Ovary (tissue), 9 donors: ENCODE data around the gene ISX. TPM values are rescaled to one million over a fixed set of nuclear protein-coding genes. Genes with fewer than 3 reads are reported as not detected.

Source experiments
- DNase-seq, 5 donors: peaks; one replicate each; pipeline ENCODE4 v3.0.0-alpha.2; 2019 to 2020
- H3K27ac ChIP-seq, 2 donors: fragments of 200-600 bp; one replicate each; pipeline versions ENCODE4 v1.5.1 to v1.8.0; 2019 to 2022
- H3K27me3 ChIP-seq: fragments of 200-600 bp; one replicate; pipeline ENCODE4 v1.8.0; 2022
- H3K36me3 ChIP-seq: fragments of 200-600 bp; sonication (generic); one replicate; pipeline ENCODE4 v1.5.1; 2019
- H3K4me1 ChIP-seq: one replicate; pipeline ENCODE4 v1.8.1; 2013; ENCODE audit warnings: mild to moderate bottlenecking, moderate library complexity; ENCODE audit not compliant: insufficient read depth
- H3K4me3 ChIP-seq: fragments of 200-600 bp; sonication (generic); one replicate; pipeline ENCODE4 v1.5.1; 2017
- H3K9me3 ChIP-seq, 2 donors: fragments of 200-600 bp in 1 of 2; sonication (generic) in 1 of 2; one replicate each; pipeline versions ENCODE4 v1.5.1 to v1.8.1; 2013 to 2019; ENCODE audit warnings: mild to moderate bottlenecking in 1 of 2, moderate library complexity in 1 of 2
- CTCF ChIP-seq, 3 donors: fragments of 450-650 bp in 2 of 3; fragments of 200-600 bp in 1 of 3; IDR thresholded peaks; one replicate each; pipeline versions ENCODE4 v1.5.1 to v1.8.0; 2016 to 2022; ENCODE audit warnings: antibody characterized with exemption in 3 of 3, mild to moderate bottlenecking in 1 of 3
- EP300 ChIP-seq: sonication (generic); formaldehyde crosslinking; IDR thresholded peaks from one replicate; pipeline ENCODE4 v1.6.1; 2017; ENCODE audit warnings: antibody characterized with exemption
- POLR2A ChIP-seq: fragments of 450-650 bp; IDR thresholded peaks from one replicate; pipeline ENCODE4 v1.6.1; 2017; ENCODE audit warnings: antibody characterized with exemption, mild to moderate bottlenecking, moderate library complexity
- WGBS, 3 donors: extraction: QIAGEN DNeasy Blood & Tissue Kit in 1 of 3; methylation state at CpG; one replicate each; pipeline versions ENCODE4 v1.1.5 to v1.1.7; 2013 to 2017; 5-methylcytosine and 5-hydroxymethylcytosine counted together
- intact Hi-C, 4 donors: fragments of 100-400 bp; cut with DNase I; formaldehyde crosslinking; loops; one replicate each; pipeline versions ENCODE4 v1.11.0 to v1.15.1; 2022 to 2023
- polyA plus RNA-seq, 2 donors: library from polyadenylated mRNA; stranded (reverse); fragments of 200-250 nt in 1 of 2; fragments of 350-450 nt in 1 of 2; fragmentation: Illumina TruSeq in 1 of 2; extraction: RNeasy Lipid Tissue Mini Kit (QIAGEN cat#74804) in 1 of 2; gene quantifications; one replicate each; pipeline ENCODE4 v1.2.3, GENCODE V29; 2013 to 2014
- total RNA-seq, 7 donors: library from RNA; depleted of rRNA in 2 of 7; stranded (reverse); fragments of >200 nt in 2 of 7; fragmentation: NEBNext Ultra II Directional in 3 of 7; extraction: Animal tissue kit (Norgen Biotek cat#: 25700) in 3 of 7; gene quantifications; one replicate each; pipeline versions ENCODE4 v1.1.0 to v1.2.4, GENCODE V29; 2016 to 2023
- donor health status: DM: no; HTN: no; CAD: no; lungs with moderate emphysema.
- donor health status: DM: no; HTN: no; CAD: no.
- donor health status: Bipolar disorder and iron deficiency.
- donor health status: DM: yes; HTN: yes; CAD: no.
- donor health status: DM: no; HTN: no; CAD: no.
- donor health status: DM: yes; HTN: yes; CAD: no.

Gene ISX
- total and polyA plus RNA-seq, 9 donors = 0.12 TPM; not detected in 8

- H3K36me3 ChIP-seq = no peaks in the 10 kb centered on the region
- intact Hi-C loops = no loop called here
- WGBS, 3 donors = 71 to 79% (median 74%) methylated on average over 14 of the region's 14 CpGs
- H3K27me3 ChIP-seq = no peaks in the 10 kb centered on the region
- no peak for DNase-seq
- no peaks in the 10 kb centered on the region for H3K4me1 ChIP-seq
- no peaks in the 10 kb centered on the region for H3K9me3 ChIP-seq
- no peak overlapping the region for H3K27ac ChIP-seq
- no peak overlapping the region for H3K4me3 ChIP-seq
- TF ChIP-seq POLR2A (no peak), CTCF (IDR thresholded peaks at IDR 0.05) (no peak), EP300 (no peak)
Observed at GRCh38 chr22:35114131-35114980, 48.4 kb downstream of the ISX start.

GRCh38 chr22:35115515-35115914 lies 49.6 kb downstream of the ISX start:
- Histone ChIP-seq H3K4me1 (no peaks in the 10 kb centered on the region), H3K36me3 (no peaks in the 10 kb centered on the region), H3K9me3 (no peaks in the 10 kb centered on the region), H3K27ac (no peak overlapping the region), H3K4me3 (no peak overlapping the region), H3K27me3 (no peaks in the 10 kb centered on the region)
- intact Hi-C loops = no loop called here
- TF ChIP-seq CTCF (IDR thresholded peaks at IDR 0.05) (no peak), POLR2A (no peak), EP300 (no peak)
- 91 to 93% (median 91%) methylated on average over 3 of the region's 3 CpGs for WGBS, 3 donors
- DNase-seq = no peak

- 68 to 80% (median 78%) methylated on average over 7 of the region's 7 CpGs for WGBS, 3 donors
Observed at GRCh38 chr22:35116269-35116668, 50.3 kb downstream of the ISX start.

GRCh38 chr22:35116817-35117216 lies 50.9 kb downstream of the ISX start:
- WGBS, 3 donors = 61 to 66% (median 63%) methylated on average over 9 of the region's 9 CpGs
- H3K4me3 ChIP-seq = no peak overlapping the region

More at GRCh38 chr22:35116269-35116668, 50.3 kb downstream of the ISX start:
- H3K36me3 ChIP-seq = no peaks in the 10 kb centered on the region
- H3K4me1 ChIP-seq = no peaks in the 10 kb centered on the region
- TF ChIP-seq CTCF (IDR thresholded peaks at IDR 0.05) = no peak
- TF ChIP-seq POLR2A = no peak
- TF ChIP-seq EP300 = no peak
- H3K27ac ChIP-seq = no peak overlapping the region
- DNase-seq = no peak
- intact Hi-C loops = no loop called here
- no peaks in the 10 kb centered on the region for H3K27me3 ChIP-seq
- H3K9me3 ChIP-seq = no peaks in the 10 kb centered on the region
- H3K4me3 ChIP-seq = no peak overlapping the region

More at GRCh38 chr22:35116817-35117216, 50.9 kb downstream of the ISX start:
- H3K9me3 ChIP-seq = no peaks in the 10 kb centered on the region
- DNase-seq = no peak
- intact Hi-C loops = no loop called here
- no peaks in the 10 kb centered on the region for H3K36me3 ChIP-seq
- no peaks in the 10 kb centered on the region for H3K27me3 ChIP-seq
- TF ChIP-seq CTCF (IDR thresholded peaks at IDR 0.05) = no peak
- TF ChIP-seq EP300 = no peak
- TF ChIP-seq POLR2A = no peak
- H3K4me1 ChIP-seq = no peaks in the 10 kb centered on the region
- H3K27ac ChIP-seq = no peak overlapping the region
